Activated T-helper 9 cell treated with anti-CD3 and anti-CD28 coated beads, Interleukin-2, amount 50 U/mL, for 16 hours (primary cell): ENCODE data around the gene ANO2.

ENCODE experiments used
- DNase-seq: peaks from one replicate; pipeline ENCODE4 v3.0.0-alpha.2; 2020; ENCODE audit warnings: low read depth

The ANO2 gene

GRCh38 chr12:5577211-5577612 is 367.8 kb downstream of the ANO2 start:
- DNase-seq, result no peak

GRCh38 chr12:5575987-5576386 is 369.1 kb downstream of the ANO2 start:
- DNase-seq, result no peak

- DNase-seq, result no peak
Observed at GRCh38 chr12:5575232-5575631, 369.8 kb downstream of the ANO2 start.

- no peak for DNase-seq
Observed at GRCh38 chr12:5573390-5573789, 371.7 kb downstream of the ANO2 start.

- DNase-seq, result no peak
Observed at GRCh38 chr12:5571115-5571514, 373.9 kb downstream of the ANO2 start.

- no peak for DNase-seq
Observed at GRCh38 chr12:5570416-5570815, 374.6 kb downstream of the ANO2 start.

GRCh38 chr12:5568325-5568981 is 376.6 kb downstream of the ANO2 start:
- DNase-seq, result no peak

GRCh38 chr12:5567016-5567725 is 377.9 kb downstream of the ANO2 start:
- DNase-seq, result no peak

- no peak for DNase-seq
Observed at GRCh38 chr12:5565933-5566599, 379.0 kb downstream of the ANO2 start.

GRCh38 chr12:5562581-5562980 is 382.5 kb downstream of the ANO2 start:
- DNase-seq, result no peak

GRCh38 chr12:5561846-5562245 is 383.2 kb downstream of the ANO2 start:
- no peak for DNase-seq

- no peak for DNase-seq
Observed at GRCh38 chr12:5561057-5561456, 384.0 kb downstream of the ANO2 start.

- no peak for DNase-seq
Observed at GRCh38 chr12:5560265-5560664, 384.8 kb downstream of the ANO2 start.

GRCh38 chr12:5557906-5558305 is 387.2 kb downstream of the ANO2 start:
- DNase-seq, result no peak

GRCh38 chr12:5556946-5557673 is 387.9 kb downstream of the ANO2 start:
- DNase-seq, result no peak

- DNase-seq, result no peak
Observed at GRCh38 chr12:5556033-5556614, 388.9 kb downstream of the ANO2 start.

- DNase-seq, result no peak
Observed at GRCh38 chr12:5554711-5555110, 390.3 kb downstream of the ANO2 start.

- DNase-seq, result no peak
Observed at GRCh38 chr12:5549011-5549410, 396.0 kb downstream of the ANO2 start.

- no peak for DNase-seq
Observed at GRCh38 chr12:5548152-5548943, 396.7 kb downstream of the ANO2 start.

GRCh38 chr12:5546616-5547015 is 398.4 kb downstream of the ANO2 start:
- DNase-seq, result no peak

GRCh38 chr12:5537771-5538170 is 407.3 kb downstream of the ANO2 start:
- DNase-seq, result no peak
